Measurements from ENCODE around the gene MGRN1.

DNA sequence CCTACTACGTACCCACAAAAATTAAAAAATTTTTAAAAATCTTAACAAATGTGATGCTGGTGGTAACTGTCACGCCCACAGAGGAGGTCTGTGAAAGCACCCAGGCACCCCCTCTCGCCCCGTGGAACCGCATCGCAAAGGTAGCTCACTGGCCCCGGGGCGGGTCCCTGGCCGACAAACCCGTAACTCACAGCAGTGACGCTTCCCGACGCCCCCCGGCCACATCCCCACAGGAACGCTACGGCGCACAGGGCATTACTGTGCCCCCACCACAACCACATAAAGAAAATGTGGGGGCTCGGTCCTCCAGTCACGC lies 109.1 kb downstream of the MGRN1 start:
- TF ChIP-seq, protein P1, sequence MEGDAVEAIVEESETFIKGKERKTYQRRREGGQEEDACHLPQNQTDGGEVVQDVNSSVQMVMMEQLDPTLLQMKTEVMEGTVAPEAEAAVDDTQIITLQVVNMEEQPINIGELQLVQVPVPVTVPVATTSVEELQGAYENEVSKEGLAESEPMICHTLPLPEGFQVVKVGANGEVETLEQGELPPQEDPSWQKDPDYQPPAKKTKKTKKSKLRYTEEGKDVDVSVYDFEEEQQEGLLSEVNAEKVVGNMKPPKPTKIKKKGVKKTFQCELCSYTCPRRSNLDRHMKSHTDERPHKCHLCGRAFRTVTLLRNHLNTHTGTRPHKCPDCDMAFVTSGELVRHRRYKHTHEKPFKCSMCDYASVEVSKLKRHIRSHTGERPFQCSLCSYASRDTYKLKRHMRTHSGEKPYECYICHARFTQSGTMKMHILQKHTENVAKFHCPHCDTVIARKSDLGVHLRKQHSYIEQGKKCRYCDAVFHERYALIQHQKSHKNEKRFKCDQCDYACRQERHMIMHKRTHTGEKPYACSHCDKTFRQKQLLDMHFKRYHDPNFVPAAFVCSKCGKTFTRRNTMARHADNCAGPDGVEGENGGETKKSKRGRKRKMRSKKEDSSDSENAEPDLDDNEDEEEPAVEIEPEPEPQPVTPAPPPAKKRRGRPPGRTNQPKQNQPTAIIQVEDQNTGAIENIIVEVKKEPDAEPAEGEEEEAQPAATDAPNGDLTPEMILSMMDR (IDR thresholded peaks at IDR 0.05), result no peak
- TF ChIP-seq POLR2A (IDR thresholded peaks at IDR 0.05), result no peak
